Testis (tissue), 2 donors: ENCODE results near the gene RNASEH2B.

Experiments
- POLR2A ChIP-seq: fragments of 450-650 bp; IDR thresholded peaks from one replicate; pipeline ENCODE4 v1.6.1; 2017; ENCODE audit warnings: antibody characterized with exemption, mild to moderate bottlenecking, moderate library complexity
- TF ChIP-seq, protein P1 (sequence below), 3 experiments: fragments of 450-650 bp in 2 of 3; fragments of 200-600 bp in 1 of 3; sonication (generic) in 1 of 3; IDR thresholded peaks; one replicate each; pipeline ENCODE4 v1.5.1; 2016 to 2019; ENCODE audit warnings: antibody characterized with exemption in 3 of 3, mild to moderate bottlenecking in 2 of 3, moderate library complexity in 1 of 3

GRCh38 chr13:50936679-50937078, 27.1 kb downstream of the RNASEH2B start:
- TF ChIP-seq, protein P1, sequence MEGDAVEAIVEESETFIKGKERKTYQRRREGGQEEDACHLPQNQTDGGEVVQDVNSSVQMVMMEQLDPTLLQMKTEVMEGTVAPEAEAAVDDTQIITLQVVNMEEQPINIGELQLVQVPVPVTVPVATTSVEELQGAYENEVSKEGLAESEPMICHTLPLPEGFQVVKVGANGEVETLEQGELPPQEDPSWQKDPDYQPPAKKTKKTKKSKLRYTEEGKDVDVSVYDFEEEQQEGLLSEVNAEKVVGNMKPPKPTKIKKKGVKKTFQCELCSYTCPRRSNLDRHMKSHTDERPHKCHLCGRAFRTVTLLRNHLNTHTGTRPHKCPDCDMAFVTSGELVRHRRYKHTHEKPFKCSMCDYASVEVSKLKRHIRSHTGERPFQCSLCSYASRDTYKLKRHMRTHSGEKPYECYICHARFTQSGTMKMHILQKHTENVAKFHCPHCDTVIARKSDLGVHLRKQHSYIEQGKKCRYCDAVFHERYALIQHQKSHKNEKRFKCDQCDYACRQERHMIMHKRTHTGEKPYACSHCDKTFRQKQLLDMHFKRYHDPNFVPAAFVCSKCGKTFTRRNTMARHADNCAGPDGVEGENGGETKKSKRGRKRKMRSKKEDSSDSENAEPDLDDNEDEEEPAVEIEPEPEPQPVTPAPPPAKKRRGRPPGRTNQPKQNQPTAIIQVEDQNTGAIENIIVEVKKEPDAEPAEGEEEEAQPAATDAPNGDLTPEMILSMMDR (IDR thresholded peaks at IDR 0.05): no peak
- no peak for TF ChIP-seq POLR2A
